GM18867 (cell line): ENCODE measurements around the gene TNPO2.
"Not testable (repeated sequence)": the region's sequence is repeated elsewhere in the genome, so short reads cannot be mapped to it uniquely, and the experiment has no call there.

Source experiments
- ATAC-seq: cut with Tn5 transposase; IDR thresholded peaks from one replicate; pipeline ENCODE4 v1.9.1; 2021; ENCODE audit warnings: mild to moderate bottlenecking, moderate library complexity; ENCODE audit not compliant: unreplicated experiment

TNPO2 gene

DNA sequence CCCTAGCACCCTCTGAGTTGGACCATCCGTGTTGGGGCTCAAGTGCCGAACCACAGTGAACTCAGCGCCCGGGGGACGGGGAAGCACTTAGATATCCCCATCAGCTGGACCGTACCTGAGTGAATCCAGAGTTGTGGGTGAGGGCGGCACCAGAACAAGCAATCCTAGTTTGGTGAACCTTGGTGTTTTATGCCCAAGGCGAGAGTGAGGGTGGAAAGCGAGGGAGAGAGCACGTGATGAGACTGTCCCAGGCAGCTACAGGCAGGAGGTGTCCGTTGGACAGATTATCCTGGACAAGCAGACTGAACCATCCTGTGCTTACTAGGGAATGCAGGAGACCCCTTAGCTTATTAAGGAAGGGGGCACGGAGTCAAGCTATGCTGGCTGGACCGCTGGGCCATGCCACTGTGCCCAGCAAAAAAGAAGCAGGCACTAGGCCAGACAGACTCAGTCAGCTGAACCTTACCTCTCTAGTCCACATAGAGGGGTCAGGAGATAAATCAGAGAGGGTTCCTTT lies 14.2 kb upstream of the TNPO2 start:
- no peak for ATAC-seq

DNA sequence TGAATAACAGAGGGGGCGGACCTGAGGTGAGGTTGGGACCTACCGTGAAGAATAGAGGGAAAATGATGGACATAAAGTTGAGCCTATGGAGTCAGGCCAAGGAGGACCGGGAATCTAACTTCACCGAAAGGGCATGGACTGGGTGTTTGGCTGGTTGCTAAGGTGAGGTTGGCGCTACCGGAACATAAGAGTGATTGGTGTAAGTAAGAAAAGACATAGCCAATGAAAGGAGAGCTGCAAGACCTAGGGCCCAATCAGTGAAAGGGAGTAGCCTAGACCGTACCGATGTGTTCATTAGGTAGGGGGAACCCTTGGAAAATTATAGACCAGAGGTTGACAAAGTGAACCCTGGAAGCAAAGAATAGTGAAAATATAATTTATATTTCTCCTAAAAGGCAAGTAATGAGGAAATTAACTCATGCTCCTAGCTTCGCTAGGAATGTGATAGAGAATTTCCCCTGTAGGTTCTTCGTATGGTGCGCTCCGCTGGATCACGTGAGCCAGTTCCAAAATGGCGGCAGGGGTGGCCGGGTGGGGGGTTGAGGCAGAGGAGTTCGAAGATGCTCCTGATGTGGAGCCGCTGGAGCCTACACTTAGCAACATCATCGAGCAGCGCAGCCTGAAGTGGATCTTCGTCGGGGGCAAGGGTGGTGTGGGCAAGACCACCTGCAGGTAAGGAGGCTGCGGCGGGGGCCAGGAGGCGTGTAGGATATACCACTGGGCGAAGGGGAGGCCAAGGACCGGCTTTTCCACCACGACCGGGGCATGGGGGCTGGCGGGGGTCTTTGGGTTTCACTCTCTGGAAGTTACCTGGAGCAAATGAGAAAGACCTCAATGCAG lies 13.5 kb upstream of the TNPO2 start, which contains the start of gene GET3:
TSS of gene GET3 (plus strand) at position 503 of the 840 bp plus-strand sequence. CDS start at position 512, 9 bp downstream.
- peak; percentile 68 for ATAC-seq

GRCh38 chr19:12733369-12734214 lies 9.9 kb upstream of the TNPO2 start:
- ATAC-seq, result no peak

DNA sequence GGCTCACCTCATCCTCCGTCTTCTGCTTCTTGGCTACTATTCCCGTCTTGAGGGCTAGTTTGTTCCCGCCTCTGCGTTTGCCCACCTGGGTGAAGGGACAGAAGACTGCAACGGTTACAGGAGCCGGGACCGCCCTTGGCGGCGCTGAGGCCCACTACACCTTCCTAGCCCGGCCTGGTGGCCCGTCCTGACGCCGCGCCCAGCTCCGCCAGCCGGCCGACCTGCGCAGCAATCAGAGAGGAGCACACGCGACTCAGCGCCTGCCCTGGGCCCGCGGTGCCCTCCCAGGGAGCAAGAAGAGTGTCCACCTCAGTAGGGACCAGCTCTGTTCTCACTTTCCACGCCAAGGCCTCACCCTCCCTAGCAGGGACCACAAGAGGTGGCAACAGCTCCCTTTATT lies 7.6 kb upstream of the TNPO2 start:
- no peak for ATAC-seq

DNA sequence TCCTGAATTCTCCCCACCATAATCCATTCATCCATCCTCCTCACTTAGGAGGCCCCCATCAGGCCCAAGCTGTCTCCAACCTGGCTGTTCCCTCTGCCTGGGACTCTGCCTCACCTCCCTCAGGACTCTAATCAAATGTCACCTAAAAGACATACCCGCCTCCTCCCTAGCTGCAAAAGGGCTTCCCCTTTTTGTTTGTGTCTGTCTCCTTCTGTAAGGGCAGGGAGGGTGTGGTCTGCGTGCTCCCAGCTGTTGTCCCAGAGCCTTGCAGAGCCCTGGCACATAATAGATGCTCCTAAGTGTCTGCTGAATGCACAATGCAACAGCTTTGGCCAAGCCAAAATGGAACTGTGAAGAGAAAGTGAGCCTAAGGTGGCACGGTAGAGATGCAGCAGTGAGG lies 6.3 kb upstream of the TNPO2 start:
- ATAC-seq, result no peak

DNA sequence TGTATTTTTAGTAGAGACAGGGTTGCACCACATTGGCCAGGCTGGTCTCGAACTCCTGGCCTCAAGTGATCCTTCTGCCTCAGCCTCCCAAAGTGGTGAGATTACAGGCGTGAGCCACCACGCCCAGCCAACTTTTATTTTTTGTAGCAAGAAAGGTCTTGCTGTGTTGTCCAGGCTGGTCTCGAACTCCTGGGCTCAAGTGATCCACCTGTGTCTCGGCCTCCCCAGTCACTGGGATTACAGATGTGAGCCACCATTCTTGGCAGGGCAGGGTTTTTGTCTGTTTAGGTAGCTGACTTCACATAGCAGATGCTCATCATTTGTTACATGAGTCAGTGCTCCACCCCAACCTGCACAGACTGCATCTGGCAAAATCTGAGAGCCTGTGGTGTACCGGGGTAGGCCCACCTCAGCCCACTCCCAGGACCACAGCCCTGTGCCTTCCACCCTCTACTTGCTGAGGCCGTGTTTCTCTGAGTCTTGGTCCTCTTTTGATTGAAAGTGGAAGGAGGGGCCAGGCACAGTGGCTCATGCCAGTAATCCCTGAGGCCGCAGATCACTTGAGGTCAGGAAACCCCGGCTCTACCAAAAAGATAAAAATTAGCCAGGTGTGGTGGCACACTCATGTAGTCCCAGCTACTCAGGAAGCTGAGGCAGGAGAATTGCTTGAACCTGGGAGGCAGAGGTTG lies 4.2 kb upstream of the TNPO2 start:
- ATAC-seq, result no peak

GRCh38 chr19:12726988-12727316 lies 3.2 kb upstream of the TNPO2 start:
- no peak for ATAC-seq

- ATAC-seq, result not testable (repeated sequence)
These were observed 1.9 kb upstream of the TNPO2 start for GRCh38 chr19:12725612-12726011.

GRCh38 chr19:12723381-12723640 lies 421 bp downstream of the TNPO2 start:
- no peak for ATAC-seq

DNA sequence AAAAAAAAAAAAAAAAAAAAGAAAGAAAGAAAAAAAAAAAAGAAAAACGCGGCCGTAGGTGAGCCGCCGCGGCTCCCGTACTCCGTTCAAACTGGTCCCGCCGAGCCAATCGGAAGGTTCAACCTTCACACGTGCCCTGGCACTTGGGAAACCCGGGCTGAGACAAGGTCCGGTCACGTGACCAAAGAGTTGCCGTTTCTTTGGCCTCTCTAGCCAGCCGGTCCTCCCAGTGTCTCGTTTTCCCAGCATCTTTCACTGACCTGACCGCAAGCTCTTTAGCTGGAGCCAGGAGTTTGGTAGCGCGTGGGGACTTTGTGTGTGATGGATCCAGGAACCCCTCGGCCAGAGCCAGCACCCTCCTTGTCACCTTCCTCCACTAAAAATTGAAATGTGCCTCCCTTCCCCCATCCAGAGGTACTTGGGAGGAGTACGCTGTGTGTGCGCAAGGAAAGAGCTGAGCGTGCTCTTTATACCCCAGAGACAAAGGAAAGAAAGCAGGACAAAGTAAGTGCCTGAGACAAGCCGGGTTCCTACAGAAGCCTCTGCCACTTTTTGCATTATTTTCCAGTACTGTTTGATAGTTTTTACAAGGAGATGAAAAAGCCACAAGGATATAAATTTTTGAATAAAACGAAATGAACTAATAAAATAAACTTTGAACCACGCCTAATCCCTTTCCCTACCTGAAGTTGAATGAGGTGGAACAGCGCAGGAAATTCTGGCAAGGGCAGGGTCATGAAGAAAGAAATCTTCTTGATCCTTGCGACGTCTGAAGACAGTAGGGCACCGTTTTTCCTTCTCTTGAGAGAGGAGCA lies 959 bp downstream of the TNPO2 start:
- peak; percentile 76 for ATAC-seq

- peak; percentile 22 for ATAC-seq
These were observed 1.8 kb downstream of the TNPO2 start for GRCh38 chr19:12721656-12722565.

GRCh38 chr19:12720851-12721655 lies 2.7 kb downstream of the TNPO2 start:
- no peak for ATAC-seq

- ATAC-seq, result no peak
These were observed 3.4 kb downstream of the TNPO2 start for GRCh38 chr19:12720296-12720695.

GRCh38 chr19:12715929-12716328 lies 7.8 kb downstream of the TNPO2 start:
- ATAC-seq, result no peak

DNA sequence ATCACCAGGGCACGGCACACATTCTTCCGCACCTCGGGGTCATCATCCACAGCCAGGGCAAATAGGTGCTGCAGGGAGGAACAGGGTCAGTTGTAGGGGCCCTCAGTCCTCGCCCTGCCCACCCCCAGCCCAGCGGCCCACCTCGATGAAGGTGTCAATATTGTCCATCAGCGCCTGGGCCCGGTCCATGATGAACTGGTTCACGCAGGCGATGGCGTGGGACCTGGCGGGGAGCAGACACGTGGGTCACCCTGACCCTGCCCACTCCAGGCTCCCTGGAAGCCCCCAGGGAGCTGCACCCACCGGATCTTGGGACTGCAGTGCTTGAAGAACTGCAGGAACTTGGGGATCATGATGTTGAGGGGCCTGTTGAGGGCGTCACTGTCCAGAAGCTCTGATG lies 8.6 kb downstream of the TNPO2 start:
- ATAC-seq, result no peak

GRCh38 chr19:12713304-12713703 lies 10.4 kb downstream of the TNPO2 start:
- not testable (repeated sequence) for ATAC-seq

DNA sequence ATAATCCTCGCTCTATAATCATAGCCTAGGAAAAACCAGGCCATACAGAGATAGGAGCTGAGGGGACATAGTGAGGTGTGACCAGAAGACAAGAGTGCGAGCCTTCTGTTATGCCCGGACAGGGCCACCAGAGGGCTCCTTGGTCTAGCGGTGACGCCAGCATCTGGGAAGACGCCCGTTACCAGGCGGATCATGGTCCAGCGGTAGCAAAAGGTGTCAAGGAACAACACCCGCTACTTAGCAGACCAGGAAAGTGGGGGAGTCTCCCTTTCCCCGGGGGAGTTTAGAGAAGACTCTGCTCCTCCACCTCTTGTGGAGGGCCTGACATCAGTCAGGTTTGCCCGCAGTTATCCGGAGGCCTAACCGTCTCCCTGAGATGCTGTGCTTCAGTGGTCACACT lies 11.7 kb downstream of the TNPO2 start:
- ATAC-seq, result not testable (repeated sequence)

GRCh38 chr19:12711187-12711586 lies 12.5 kb downstream of the TNPO2 start:
- no peak for ATAC-seq

GRCh38 chr19:12708641-12709040 lies 15.1 kb downstream of the TNPO2 start:
- no peak for ATAC-seq
